ENCODE results near the gene EEIG2. TPM values are rescaled to one million over a fixed set of nuclear protein-coding genes. Genes with fewer than 3 reads are reported as not detected.
"Not testable (repeated sequence)": the region's sequence is repeated elsewhere in the genome, so short reads cannot be mapped to it uniquely, and the experiment has no call there.

The EEIG2 gene
- total RNA-seq, 1 experiment from 2014 or later = 16.0 TPM

GRCh38 chr1:108536791-108537190 is 23.1 kb upstream of the EEIG2 start:
- RAD21 ChIA-PET (ENCODE audit: low non-redundant PET in 1 of 2, low total read pairs in 2 of 2, uncharacterized antibody in 2 of 2, unreplicated experiment in 2 of 2); H3K79me2 ChIP-seq (ENCODE audit: insufficient read depth, low read length); BruUV-seq (replicated peaks); intact Hi-C loops (cut with micrococcal nuclease); H3K36me3 ChIP-seq (ENCODE audit: control insufficient read depth in 1 of 2, insufficient read depth in 2 of 2, low read length in 2 of 2); CTCF ChIA-PET; H3K27me3 ChIP-seq (ENCODE audit: insufficient read depth, low read length); H3K4me3 ChIP-seq (replicated peaks in 1 of 2; ENCODE audit: low read depth in 1 of 2, low read length in 2 of 2); H3K4me2 ChIP-seq (ENCODE audit: low read length); H3K9ac ChIP-seq (ENCODE audit: low read length); H3K27ac ChIP-seq (ENCODE audit: low read depth, low read length); POLR2A ChIA-PET; DNase-seq (ENCODE audit: low read depth, low spot score); H3K4me1 ChIP-seq (ENCODE audit: control insufficient read depth in 1 of 2, insufficient read depth in 2 of 2, low read length in 2 of 2); H2AFZ ChIP-seq (ENCODE audit: low read depth, low read length, poor library complexity, severe bottlenecking); H4K20me1 ChIP-seq (ENCODE audit: insufficient read depth); H3K9me3 ChIP-seq (ENCODE audit: control insufficient read depth in 1 of 2, insufficient read depth in 1 of 2, low read depth in 1 of 2, low read length in 2 of 2); H3K9me2 ChIP-seq (ENCODE audit: insufficient read depth): not testable (repeated sequence)
- peak; percentile 55; the same call in 1 of the 2 replicates for ATAC-seq

GRCh38 chr1:108537976-108538375 is 21.9 kb upstream of the EEIG2 start:
- H3K4me2 ChIP-seq (ENCODE audit: low read length) = no peak overlapping the region
- no peak overlapping the region for H3K27ac ChIP-seq (ENCODE audit: low read depth, low read length)
- no peaks in the 10 kb centered on the region for H3K9me2 ChIP-seq (ENCODE audit: insufficient read depth)
- ATAC-seq = no peak
- H3K9ac ChIP-seq (ENCODE audit: low read length) = no peak overlapping the region
- no peaks in the 10 kb centered on the region for H3K9me3 ChIP-seq (ENCODE audit: control insufficient read depth in 1 of 2, insufficient read depth in 1 of 2, low read depth in 1 of 2, low read length in 2 of 2)
- H3K27me3 ChIP-seq (ENCODE audit: insufficient read depth, low read length) = no peaks in the 10 kb centered on the region
- ChIA-PET CTCF (no interaction called here), RAD21 (ENCODE audit: low non-redundant PET in 1 of 2, low total read pairs in 2 of 2, uncharacterized antibody in 2 of 2, unreplicated experiment in 2 of 2) (no interaction called here), POLR2A (no interaction called here)
- H3K4me3 ChIP-seq (replicated peaks in 1 of 2; ENCODE audit: low read depth in 1 of 2, low read length in 2 of 2) = no peak overlapping the region
- H2AFZ ChIP-seq (ENCODE audit: low read depth, low read length, poor library complexity, severe bottlenecking) = no peak overlapping the region
- no TSS peak for BruUV-seq (replicated peaks)
- no peaks in the 10 kb centered on the region for H3K79me2 ChIP-seq (ENCODE audit: insufficient read depth, low read length)
- no peaks in the 10 kb centered on the region for H3K36me3 ChIP-seq (ENCODE audit: control insufficient read depth in 1 of 2, insufficient read depth in 2 of 2, low read length in 2 of 2)
- no peak for DNase-seq (ENCODE audit: low read depth, low spot score)
- intact Hi-C loops (cut with micrococcal nuclease) = no loop called here
- no peaks in the 10 kb centered on the region for H3K4me1 ChIP-seq (ENCODE audit: control insufficient read depth in 1 of 2, insufficient read depth in 2 of 2, low read length in 2 of 2)
- TF ChIP-seq ZBTB33 (IDR thresholded peaks at IDR 0.05; ENCODE audit: extremely low read depth, insufficient replicate concordance, low read length) (no peak), SP1 (IDR thresholded peaks at IDR 0.05; ENCODE audit: low read depth) (no peak), POLR2AphosphoS5 (IDR thresholded peaks at IDR 0.05; ENCODE audit: low read depth, low read length) (no peak), CTCF (IDR thresholded peaks at IDR 0.05 in 2 of 3, conservative IDR thresholded peaks at IDR 0.05 in 1 of 3; ENCODE audit: borderline replicate concordance in 1 of 3, insufficient read depth in 1 of 3, low read depth in 2 of 3, low read length in 2 of 3) (no peak), RAD21 (IDR thresholded peaks at IDR 0.05; ENCODE audit: low read depth) (no peak), YY1 (IDR thresholded peaks at IDR 0.05; ENCODE audit: extremely low read depth, insufficient replicate concordance, low read depth, low read length) (no peak), ELF1 (IDR thresholded peaks at IDR 0.05; ENCODE audit: borderline replicate concordance, low read depth) (no peak), CEBPB (IDR thresholded peaks at IDR 0.05; ENCODE audit: low read depth) (no peak), EZH2phosphoT487 (IDR thresholded peaks at IDR 0.05; ENCODE audit: borderline replicate concordance) (no peak), JUND (IDR thresholded peaks at IDR 0.05) (no peak), FOSL1 (IDR thresholded peaks at IDR 0.05; ENCODE audit: low read depth) (no peak), ZNF274 (IDR thresholded peaks at IDR 0.05; ENCODE audit: low read depth, low read length) (no peak), POLR2A (IDR thresholded peaks at IDR 0.05; ENCODE audit: borderline replicate concordance, extremely low read depth, insufficient read depth, insufficient read length) (no peak)
- H4K20me1 ChIP-seq (ENCODE audit: insufficient read depth) = no peaks in the 10 kb centered on the region
